Endometrial microvascular endothelial cells (primary cell): ENCODE data around the gene CTIF. TPM values are rescaled to one million over a fixed set of nuclear protein-coding genes. Genes with fewer than 3 reads are reported as not detected.

Experiments
- in situ Hi-C: cut with HindIII; loops from 2 replicates; pipeline ENCODE4 v1.10.0; 2017; ENCODE audit warnings: low sequenced_read_pairs, low pct_unique_long_range_greater_than_20kb; ENCODE audit errors: inconsistent ontology term
- total RNA-seq: library from RNA; depleted of rRNA; stranded (reverse); fragments of >200 nt; gene quantifications from one replicate; pipeline ENCODE4 v1.2.3, GENCODE V29; 2015; ENCODE audit errors: inconsistent ontology term

The CTIF gene
- total RNA-seq, 1 donor from 2014 or later: 13.2 TPM

- in situ Hi-C loops: no loop called here
Measured at GRCh38 chr18:48683197-48683596, 144.4 kb downstream of the CTIF start.

- in situ Hi-C loops: no loop called here
Measured at GRCh38 chr18:48683661-48684060, 144.8 kb downstream of the CTIF start.

- in situ Hi-C loops: no loop called here
Measured at GRCh38 chr18:48687346-48688042, 148.7 kb downstream of the CTIF start.

GRCh38 chr18:48688961-48689360 is 150.1 kb downstream of the CTIF start:
- in situ Hi-C loops: no loop called here

- in situ Hi-C loops: no loop called here
Measured at GRCh38 chr18:48689548-48689947, 150.7 kb downstream of the CTIF start.

- in situ Hi-C loops: no loop called here
Measured at GRCh38 chr18:48690494-48690893, 151.7 kb downstream of the CTIF start.

- in situ Hi-C loops: no loop called here
Measured at GRCh38 chr18:48693006-48693405, 154.2 kb downstream of the CTIF start.

GRCh38 chr18:48693625-48694262 is 154.9 kb downstream of the CTIF start:
- in situ Hi-C loops: no loop called here

- in situ Hi-C loops: no loop called here
Measured at GRCh38 chr18:48694295-48694694, 155.5 kb downstream of the CTIF start.

GRCh38 chr18:48695671-48696070 is 156.8 kb downstream of the CTIF start:
- in situ Hi-C loops: no loop called here

- in situ Hi-C loops: no loop called here
Measured at GRCh38 chr18:48696218-48696617, 157.4 kb downstream of the CTIF start.

- in situ Hi-C loops: no loop called here
Measured at GRCh38 chr18:48697441-48697840, 158.6 kb downstream of the CTIF start.

- in situ Hi-C loops: no loop called here
Measured at GRCh38 chr18:48698707-48699106, 159.9 kb downstream of the CTIF start.

GRCh38 chr18:48699761-48700160 is 160.9 kb downstream of the CTIF start:
- in situ Hi-C loops: no loop called here

GRCh38 chr18:48700446-48700845 is 161.6 kb downstream of the CTIF start:
- in situ Hi-C loops: no loop called here

- in situ Hi-C loops: no loop called here
Measured at GRCh38 chr18:48702346-48703027, 163.7 kb downstream of the CTIF start.

GRCh38 chr18:48703028-48703386 is 164.2 kb downstream of the CTIF start:
- in situ Hi-C loops: no loop called here

GRCh38 chr18:48703418-48703817 is 164.6 kb downstream of the CTIF start:
- in situ Hi-C loops: no loop called here

- in situ Hi-C loops: no loop called here
Measured at GRCh38 chr18:48705043-48705442, 166.2 kb downstream of the CTIF start.

GRCh38 chr18:48705531-48705930 is 166.7 kb downstream of the CTIF start:
- in situ Hi-C loops: no loop called here
